ENCODE results near the gene RALB.

Gene RALB

DNA sequence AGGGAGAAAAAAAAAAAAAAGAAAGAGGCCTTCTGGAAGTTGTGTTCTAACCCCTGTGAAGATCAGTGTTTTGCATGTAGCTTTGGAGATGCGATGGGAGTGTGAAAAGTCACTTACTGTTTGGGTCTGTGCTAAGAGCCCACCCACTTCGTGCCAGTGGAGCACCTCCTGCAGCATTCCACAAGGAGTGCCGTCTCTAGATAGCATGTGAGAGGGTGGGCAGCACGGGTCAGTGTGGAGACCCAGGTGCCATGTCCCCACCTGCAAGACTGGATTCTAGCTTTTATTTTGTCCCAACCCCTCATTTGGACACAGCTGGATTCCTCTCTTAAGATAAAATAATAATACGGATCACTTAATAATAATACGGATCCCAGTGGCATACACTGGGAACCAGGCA lies 17.0 kb upstream of the RALB start:
- ChIA-PET CTCF (interaction anchor here (0.7 to 1.4 kb wide), 3 partner anchors 15 to 533 kb away, joined by 3 read pairs; partner anchors contain the start of gene RALB), POLR2A (interaction anchor here (1.0 kb wide), 1 partner anchor 17 kb away, joined by 5 read pairs; the partner anchor contains the start of gene RALB)
- no peak for DNase-seq (ENCODE audit: extremely low spot score)

DNA sequence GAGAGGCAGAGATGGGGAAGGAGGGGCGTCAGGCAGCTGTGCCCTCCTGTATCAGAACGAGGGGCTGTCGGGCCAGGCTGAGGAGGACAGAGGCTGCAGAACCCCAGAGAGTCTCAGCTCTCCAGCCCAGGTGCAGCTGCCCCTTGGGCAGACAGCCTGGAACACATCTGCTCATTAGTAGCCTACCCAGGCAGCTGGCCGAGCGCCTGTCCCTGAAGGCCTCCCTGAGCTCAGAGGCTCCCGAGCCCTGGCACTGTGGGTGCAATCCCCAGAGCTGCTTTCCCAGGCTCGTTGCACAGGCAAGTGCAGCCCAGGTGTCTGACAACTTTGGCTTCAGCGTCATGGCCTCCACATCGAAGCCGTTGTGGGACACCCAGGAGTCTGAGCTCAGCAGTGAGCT lies 16.3 kb upstream of the RALB start:
- no peak for DNase-seq (ENCODE audit: extremely low spot score)
- TF ChIP-seq, protein P1, sequence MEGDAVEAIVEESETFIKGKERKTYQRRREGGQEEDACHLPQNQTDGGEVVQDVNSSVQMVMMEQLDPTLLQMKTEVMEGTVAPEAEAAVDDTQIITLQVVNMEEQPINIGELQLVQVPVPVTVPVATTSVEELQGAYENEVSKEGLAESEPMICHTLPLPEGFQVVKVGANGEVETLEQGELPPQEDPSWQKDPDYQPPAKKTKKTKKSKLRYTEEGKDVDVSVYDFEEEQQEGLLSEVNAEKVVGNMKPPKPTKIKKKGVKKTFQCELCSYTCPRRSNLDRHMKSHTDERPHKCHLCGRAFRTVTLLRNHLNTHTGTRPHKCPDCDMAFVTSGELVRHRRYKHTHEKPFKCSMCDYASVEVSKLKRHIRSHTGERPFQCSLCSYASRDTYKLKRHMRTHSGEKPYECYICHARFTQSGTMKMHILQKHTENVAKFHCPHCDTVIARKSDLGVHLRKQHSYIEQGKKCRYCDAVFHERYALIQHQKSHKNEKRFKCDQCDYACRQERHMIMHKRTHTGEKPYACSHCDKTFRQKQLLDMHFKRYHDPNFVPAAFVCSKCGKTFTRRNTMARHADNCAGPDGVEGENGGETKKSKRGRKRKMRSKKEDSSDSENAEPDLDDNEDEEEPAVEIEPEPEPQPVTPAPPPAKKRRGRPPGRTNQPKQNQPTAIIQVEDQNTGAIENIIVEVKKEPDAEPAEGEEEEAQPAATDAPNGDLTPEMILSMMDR (IDR thresholded peaks at IDR 0.05; ENCODE audit: control extremely low read depth, extremely low read depth, low read depth, missing control alignments), result no peak
- CTCF ChIA-PET, result interaction anchor here (0.7 to 1.4 kb wide), 3 partner anchors 15 to 533 kb away, joined by 3 read pairs; no protein-coding TSS in a partner anchor
- POLR2A ChIA-PET, result interaction anchor here (1.0 kb wide), 1 partner anchor 16 kb away, joined by 5 read pairs; the partner anchor contains the start of gene RALB

More for the DNA sequence above, 17.0 kb upstream of the RALB start:
- TF ChIP-seq, protein P1 (IDR thresholded peaks at IDR 0.05; ENCODE audit: control extremely low read depth, extremely low read depth, low read depth, missing control alignments), result no peak

DNA sequence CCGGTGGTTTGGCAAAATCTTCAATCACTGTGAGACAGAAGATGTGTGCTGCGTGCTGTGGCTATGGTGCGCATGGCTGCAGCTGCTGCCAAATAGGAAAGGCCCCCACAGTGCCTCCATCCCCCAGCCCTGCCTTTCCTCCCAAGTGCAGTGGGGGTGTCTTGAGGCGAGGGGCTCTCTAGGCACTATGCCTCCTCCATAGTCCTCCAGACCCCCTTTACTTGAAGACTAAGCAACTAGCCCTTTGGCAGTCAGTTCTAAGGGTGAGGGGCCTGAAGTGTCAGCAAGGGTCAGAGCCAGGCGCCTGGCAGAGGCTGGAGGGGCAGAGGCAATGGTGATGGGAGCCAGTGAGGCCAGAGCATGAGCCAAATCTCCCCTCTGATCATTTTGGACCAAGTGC lies 15.9 kb upstream of the RALB start:
- DNase-seq (ENCODE audit: extremely low spot score), result no peak
- CTCF ChIA-PET, result interaction anchor here (1.0 to 1.4 kb wide), 2 partner anchors 14 to 76 kb away, joined by 3 read pairs; no protein-coding TSS in a partner anchor
- TF ChIP-seq, protein P1 (IDR thresholded peaks at IDR 0.05; ENCODE audit: control extremely low read depth, extremely low read depth, low read depth, missing control alignments), result no peak
- POLR2A ChIA-PET, result interaction anchor here (1.0 kb wide), 1 partner anchor 16 kb away, joined by 5 read pairs; the partner anchor contains the start of gene RALB

- TF ChIP-seq, protein P1 (IDR thresholded peaks at IDR 0.05; ENCODE audit: control extremely low read depth, extremely low read depth, low read depth, missing control alignments), result no peak
- no peak for DNase-seq (ENCODE audit: extremely low spot score)
- ChIA-PET CTCF (no interaction called here), POLR2A (no interaction called here)
Measured at GRCh38 chr2:120237491-120237902, 15.2 kb upstream of the RALB start.

- DNase-seq (ENCODE audit: extremely low spot score), result no peak
- TF ChIP-seq, protein P1 (IDR thresholded peaks at IDR 0.05; ENCODE audit: control extremely low read depth, extremely low read depth, low read depth, missing control alignments), result no peak
- ChIA-PET POLR2A (no interaction called here), CTCF (interaction anchor here (0.9 to 1.4 kb wide), 3 partner anchors 9 to 536 kb away, joined by 3 read pairs; no protein-coding TSS in a partner anchor)
Measured at GRCh38 chr2:120238728-120239487, 13.7 kb upstream of the RALB start.

- CTCF ChIA-PET, result interaction anchor here (0.9 to 1.4 kb wide), 5 partner anchors 8 to 537 kb away, joined by 3 to 5 read pairs (median 3); partner anchors contain the start of gene RALB
Measured at GRCh38 chr2:120239488-120240287, 13.0 kb upstream of the RALB start.

More at GRCh38 chr2:120239488-120240287, 13.0 kb upstream of the RALB start:
- POLR2A ChIA-PET, result no interaction called here
- TF ChIP-seq, protein P1 (IDR thresholded peaks at IDR 0.05; ENCODE audit: control extremely low read depth, extremely low read depth, low read depth, missing control alignments), result no peak
- DNase-seq (ENCODE audit: extremely low spot score), result no peak

Data from GM10248 (cell line).